Epithelial cell of umbilical artery (primary cell): ENCODE results near the gene TAF13. TPM values are rescaled to one million over a fixed set of nuclear protein-coding genes. Genes with fewer than 3 reads are reported as not detected.

Experiments
- total RNA-seq: library from RNA; depleted of rRNA; stranded (reverse); fragments of >200 nt; gene quantifications from 2 replicates; pipeline ENCODE4 v1.2.3, GENCODE V29; 2014

The TAF13 gene, protein sequence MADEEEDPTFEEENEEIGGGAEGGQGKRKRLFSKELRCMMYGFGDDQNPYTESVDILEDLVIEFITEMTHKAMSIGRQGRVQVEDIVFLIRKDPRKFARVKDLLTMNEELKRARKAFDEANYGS
- 79.6 and 140 TPM in 2 replicates for total RNA-seq

DNA sequence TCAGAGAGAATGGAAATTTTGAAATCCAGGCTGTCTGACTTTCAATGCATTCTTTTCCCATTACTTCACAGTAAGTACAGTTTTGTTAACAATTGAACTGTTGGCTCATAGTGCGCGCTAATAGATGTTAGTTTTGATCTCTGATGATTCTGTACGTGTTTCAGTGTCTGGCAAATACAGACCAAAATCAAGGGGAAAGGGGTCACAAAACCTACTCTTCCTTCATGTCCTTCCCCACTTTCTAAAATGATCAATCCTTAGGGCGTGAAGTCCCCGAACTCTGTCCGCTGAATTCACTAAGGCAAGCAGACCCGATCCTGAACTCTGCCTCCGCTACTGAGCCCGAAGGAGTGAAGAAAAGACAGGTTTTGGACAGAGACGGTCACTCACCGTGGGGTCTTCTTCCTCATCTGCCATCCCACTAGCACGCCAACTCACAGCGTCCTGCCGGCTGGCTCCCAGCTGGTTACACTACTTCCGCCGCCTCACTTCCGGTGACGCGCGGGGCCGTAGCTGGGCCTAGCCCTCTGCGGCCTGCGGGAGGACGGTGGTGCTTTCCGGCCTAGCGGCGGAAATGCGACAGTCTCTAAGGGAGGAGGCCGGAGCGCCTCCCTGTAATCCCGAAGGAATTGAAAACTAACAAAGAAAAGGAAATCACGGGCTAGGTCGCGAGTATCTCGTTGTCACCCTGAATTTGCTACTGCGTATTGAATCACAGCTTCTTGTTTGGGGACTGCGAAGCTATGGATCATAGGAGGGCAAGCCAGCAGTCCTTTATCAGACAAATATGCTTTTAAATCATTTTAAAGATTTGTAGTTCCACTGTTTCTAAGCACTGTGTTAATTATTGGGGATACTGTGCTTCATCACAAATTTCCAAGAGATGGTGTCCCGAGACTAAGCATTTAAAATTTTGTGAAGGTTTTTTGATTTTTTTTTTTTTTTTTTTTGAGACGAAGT is at the start of gene TAF13:
TSS of gene TAF13 (minus strand) at position 473 of the 960 bp plus-strand sequence. CDS start at position 417, 56 bp downstream.

DNA sequence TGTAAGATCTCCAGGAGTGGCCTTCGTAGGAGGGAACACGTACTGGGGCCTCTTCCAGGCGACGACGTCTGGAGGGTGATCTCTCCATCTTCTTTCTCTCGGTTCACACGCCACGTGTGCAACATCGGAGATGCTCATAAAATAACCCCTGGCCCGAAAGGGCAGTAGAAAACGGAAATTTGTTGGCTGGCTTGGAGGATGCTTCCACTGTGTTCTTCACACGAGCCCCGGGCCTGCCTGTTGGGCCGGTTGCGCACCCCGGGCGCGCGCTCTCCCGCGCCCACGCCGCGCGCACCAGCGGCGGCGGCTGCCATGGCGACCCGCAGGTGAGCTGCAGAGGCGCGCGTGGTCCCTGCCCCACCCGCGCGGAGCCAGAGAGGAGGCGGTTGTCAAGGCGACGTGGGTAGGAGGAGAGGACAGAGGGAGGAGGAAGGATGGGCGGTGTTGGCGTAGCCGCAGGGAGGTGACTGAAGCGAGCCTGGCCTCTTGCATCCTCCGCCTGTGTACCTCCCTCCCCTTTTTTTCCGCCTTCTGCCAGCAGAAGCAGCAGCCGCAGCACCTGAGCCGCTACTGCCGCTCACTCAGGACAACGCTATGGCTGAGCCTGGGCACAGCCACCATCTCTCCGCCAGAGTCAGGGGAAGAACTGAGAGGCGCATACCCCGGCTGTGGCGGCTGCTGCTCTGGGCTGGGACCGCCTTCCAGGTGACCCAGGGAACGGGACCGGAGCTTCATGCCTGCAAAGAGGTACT is 38.0 kb upstream of the TAF13 start, which contains the start of gene ELAPOR1:
TSS of gene ELAPOR1 (plus strand) at position 526 of the 752 bp plus-strand sequence. CDS start at position 595, 69 bp downstream.

DNA sequence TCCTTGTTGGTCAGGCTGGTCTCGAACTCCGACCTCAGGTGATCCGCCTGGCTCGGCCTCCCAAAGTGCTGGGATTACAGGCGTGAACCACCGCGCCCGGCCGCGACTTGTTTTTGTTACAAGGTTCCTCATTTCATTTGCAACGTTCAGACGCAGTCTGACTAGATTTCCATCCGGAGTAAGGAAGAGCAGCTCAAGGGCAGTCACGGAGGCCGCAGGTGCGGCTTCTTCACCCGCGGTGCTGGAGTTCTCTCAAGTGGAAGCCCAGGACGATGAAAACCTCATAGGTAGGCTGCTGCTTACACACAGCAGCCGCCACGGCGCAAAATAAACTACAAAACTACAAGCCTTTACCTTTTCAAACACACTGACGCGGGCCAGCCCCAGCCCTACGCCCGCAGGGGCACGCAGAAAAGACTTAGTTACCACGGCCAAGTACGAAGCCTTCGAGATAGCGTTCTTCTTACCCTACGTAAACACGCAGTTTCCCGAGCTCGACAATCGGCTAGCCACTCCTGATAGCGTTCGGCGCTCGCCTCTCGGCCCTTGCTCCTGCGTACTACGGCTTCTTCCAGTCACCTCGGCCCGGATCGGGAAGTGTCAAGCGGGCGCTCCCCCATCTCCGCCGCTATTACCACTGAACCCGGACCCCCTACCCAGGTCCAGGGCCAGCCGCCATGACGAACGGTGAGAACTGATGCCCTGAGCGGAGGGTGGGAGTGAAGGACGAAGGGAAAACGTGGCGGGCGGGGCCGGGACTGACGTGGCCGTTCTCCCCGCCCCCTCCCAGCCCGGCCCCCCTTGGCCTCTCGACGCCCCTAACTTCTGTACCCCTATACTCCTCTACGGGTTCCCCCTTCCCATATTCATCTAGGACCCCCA is 14.6 kb upstream of the TAF13 start, which contains the start of gene TMEM167B:
TSS of gene TMEM167B (plus strand) at position 569 of the 882 bp plus-strand sequence. CDS start at position 678, 109 bp downstream.

DNA sequence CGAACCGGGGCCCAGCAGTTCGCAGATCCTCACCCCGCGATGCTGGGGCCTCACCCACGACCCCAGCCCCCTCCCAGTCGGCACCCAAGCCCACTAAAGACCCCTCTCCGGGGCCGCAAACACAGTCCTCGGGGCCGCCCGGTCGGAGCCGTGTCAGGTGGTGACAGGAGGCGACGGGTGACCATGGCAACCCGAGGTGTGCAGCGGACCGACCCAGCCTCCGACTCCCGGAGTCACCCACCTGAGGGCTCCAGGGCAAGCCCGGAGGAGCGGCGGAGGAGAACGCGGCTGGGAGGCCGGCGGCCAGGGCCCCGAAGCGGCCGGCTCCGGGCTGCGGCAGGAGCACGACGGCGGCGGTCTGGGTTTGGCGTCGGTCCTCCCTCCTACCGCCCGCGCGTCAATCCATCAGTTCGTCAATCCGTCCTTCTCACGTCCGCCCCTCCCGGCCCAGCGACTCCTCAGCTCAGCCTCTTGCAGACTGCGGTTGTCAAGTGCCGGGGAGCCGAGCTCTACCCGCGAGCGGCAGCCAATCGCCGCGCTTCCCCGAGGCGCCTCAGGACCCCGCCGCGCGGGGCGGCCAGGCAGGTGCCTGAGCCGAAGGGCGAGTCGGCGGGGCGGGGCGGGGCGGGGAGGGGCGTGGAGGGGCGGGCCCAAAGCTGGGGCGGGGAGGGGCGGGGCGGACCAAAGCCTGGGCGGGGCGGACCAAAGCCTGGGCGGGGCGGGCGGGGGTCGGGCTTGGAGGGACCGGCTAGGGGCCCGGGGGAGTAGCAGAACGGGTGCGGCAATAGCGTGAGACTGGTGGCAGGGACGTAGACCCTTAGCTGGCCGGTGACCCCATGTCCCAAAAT is 34.0 kb downstream of the TAF13 start, which contains the start of gene WDR47:
TSS of gene WDR47 (minus strand) at position 482 of the 848 bp plus-strand sequence. CDS start 18,590 bp downstream, outside the sequence.

Other genes with a start within 250 kb of the TAF13 start
- gene AKNAD1, start 218.9 kb downstream of the TAF13 start, total RNA-seq = not detected in 2 replicates
- 21.1 and 24.5 TPM in 2 replicates for gene GPSM2, start 199.0 kb downstream of the TAF13 start, total RNA-seq
- 30.2 and 37.8 TPM in 2 replicates for gene CLCC1, start 112.5 kb downstream of the TAF13 start, total RNA-seq
- gene WDR47, start 33.9 kb downstream of the TAF13 start, total RNA-seq = 14.3 and 22.2 TPM in 2 replicates
- 16.6 and 17.2 TPM in 2 replicates for gene TMEM167B, start 14.8 kb upstream of the TAF13 start, total RNA-seq
- gene ELAPOR1, start 38.1 kb upstream of the TAF13 start, total RNA-seq = 0.15 and 0.32 TPM in 2 replicates
- gene SARS1, start 137.9 kb upstream of the TAF13 start, total RNA-seq = 222 and 344 TPM in 2 replicates
- gene CELSR2, start 173.5 kb upstream of the TAF13 start, total RNA-seq = 0.65 and 0.76 TPM in 2 replicates
- gene PSRC1, start 207.1 kb upstream of the TAF13 start, total RNA-seq = 7.5 and 12.3 TPM in 2 replicates
- not detected in 2 replicates for gene MYBPHL, start 231.0 kb upstream of the TAF13 start, total RNA-seq